Stimulated activated CD8-positive, alpha-beta memory T cell treated with anti-CD3 and anti-CD28 coated beads, Interleukin-15, amount 100 ng/mL, for 1 hour (primary cell): ENCODE results near the gene ELL3.
A peak's percentile ranks its signal among the peaks of the same experiment; 100 is the strongest.
"Not testable (repeated sequence)": the region's sequence is repeated elsewhere in the genome, so short reads cannot be mapped to it uniquely, and the experiment has no call there.

ENCODE experiments used
- DNase-seq: peaks from one replicate; pipeline ENCODE4 v3.0.0-alpha.2; 2020; ENCODE audit warnings: low read depth

ELL3 gene, protein sequence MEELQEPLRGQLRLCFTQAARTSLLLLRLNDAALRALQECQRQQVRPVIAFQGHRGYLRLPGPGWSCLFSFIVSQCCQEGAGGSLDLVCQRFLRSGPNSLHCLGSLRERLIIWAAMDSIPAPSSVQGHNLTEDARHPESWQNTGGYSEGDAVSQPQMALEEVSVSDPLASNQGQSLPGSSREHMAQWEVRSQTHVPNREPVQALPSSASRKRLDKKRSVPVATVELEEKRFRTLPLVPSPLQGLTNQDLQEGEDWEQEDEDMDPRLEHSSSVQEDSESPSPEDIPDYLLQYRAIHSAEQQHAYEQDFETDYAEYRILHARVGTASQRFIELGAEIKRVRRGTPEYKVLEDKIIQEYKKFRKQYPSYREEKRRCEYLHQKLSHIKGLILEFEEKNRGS

DNA sequence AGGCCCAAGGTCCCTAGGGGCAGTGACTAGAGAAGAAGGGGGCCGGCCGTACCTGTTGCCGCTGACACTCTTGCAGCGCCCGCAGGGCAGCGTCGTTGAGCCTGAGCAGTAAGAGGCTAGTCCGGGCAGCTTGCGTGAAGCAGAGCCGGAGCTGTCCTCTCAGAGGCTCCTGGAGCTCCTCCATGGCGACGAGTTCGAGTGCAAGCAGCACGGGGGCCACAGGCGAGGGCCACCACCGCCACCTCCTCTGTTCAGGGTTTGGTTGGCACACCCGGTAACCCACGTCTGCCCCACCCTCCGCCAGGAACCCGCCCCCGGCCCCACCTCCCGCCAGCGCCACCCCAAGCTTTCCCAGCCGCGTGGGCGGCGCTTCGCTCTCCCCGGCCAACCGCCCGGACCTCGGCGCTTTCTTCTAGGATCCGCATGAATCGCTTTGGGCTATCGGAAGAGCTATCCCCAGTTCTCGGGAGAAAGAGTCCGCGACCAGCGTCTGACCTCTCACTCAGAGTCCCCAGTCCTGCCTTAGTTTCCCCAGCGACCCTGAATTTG, at the start of gene ELL3:
Gene ELL3 (minus strand): TSS at position 249 of the 549 bp plus-strand sequence. CDS start 65 bp downstream, at position 184.
- DNase-seq: peak; percentile 57

DNA sequence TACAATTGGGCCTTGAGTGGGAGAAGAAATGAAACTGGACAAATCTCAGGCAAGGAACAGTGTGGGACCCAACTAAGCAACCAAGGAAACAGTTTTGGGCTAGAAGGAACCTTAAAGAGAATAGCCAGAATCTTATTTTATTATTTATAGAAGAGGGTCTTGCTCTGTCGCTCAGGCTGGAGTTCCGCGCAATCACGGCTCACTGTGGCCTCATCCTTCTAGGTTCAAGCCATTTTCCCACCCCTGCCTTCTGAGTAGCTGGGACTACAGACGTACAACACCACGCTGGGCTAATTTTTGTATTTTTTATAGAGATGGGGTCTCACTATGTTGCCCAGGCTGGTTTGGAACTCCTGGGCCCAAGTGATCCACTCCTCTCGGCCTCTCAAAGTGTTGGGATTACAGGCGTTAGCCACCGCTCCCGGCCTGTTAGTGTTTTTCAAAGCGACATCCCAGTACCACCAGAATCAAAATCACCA, 49.3 kb upstream of the ELL3 start:
- no peak for DNase-seq

DNA sequence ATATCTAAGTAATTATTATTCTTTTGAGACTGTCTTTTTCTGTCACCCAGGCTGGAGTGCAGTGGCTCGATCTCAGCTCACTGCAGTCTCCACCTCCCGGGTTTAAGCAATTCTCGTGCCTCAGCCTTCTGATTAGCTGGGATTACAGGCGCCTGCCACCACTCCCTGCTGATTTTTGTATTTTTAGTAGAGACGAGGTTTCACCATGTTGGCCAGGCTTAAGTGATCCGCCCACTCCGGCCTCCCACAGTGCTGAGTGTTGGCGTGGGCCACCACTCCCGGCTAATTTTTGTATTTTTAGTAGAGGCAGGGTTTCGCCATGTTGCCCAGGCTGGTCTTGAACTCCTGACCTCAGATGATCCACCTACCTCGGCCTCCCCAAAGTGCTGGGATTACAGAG, 48.5 kb upstream of the ELL3 start:
- not testable (repeated sequence) for DNase-seq

DNA sequence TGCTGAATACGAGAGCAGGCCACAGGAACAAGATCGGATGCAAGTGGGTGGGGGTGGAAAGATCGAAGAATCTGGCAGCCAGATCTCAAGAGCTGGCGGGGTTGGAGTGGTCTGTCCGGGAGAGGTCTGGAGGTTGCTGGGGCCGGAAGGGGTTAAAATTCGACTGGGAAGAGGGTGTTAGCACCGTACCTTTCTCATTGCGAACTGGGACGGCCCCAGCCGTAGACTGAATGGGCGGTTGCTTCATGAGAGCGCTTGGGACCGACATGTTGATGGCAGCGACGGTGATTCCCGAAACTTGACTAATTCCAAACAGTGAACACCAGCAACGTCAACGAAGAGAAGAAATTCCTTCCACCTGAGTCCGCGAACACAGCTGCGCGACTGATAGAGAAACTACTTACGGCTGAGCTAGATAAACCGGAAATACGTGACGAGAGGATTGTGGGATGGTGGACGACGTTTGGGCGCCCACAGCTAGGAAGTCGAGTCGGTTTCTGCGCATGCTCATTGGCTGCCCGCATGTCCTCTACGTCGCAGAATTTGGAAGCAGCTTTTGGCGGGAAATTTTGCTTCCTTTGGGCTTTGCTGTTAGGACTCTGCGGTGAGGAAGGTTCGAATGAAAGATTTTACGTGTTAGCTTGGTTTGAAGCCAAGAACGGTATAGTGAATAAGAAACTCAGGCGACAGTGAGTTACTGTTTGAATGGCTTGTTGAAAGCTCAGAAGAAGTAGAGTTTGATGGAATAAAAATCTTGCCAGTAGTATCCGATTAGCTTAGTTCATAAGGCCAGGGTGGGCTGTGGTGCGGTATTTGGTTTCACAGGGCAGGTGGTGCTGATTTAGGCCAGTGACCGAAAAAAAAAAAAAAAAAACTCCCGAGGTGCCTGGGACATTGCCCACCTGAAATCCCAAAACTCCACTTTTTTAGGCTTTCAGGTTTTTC, 47.8 kb upstream of the ELL3 start, which contains the start of gene MFAP1:
Gene MFAP1 (minus strand): TSS at position 389 of the 945 bp plus-strand sequence. CDS start 121 bp downstream, at position 268.
- DNase-seq: peak; percentile 80

DNA sequence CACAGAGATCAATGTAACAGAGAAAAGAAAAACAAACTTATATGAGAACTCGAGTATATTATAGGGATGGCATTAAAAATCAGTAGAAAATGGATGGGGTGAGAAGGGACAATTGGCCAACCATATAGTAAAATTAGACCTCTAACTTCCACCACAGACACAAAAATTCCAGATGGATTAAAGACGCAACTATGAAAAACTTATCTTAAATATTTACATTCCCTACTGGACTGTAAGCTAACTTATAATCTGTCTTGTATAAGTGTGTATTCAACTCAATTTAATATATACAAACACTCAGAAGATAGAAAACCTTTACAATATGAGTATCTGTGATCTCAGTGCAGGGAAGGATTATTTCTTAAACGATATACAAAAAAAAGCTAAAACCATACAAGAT, 44.7 kb upstream of the ELL3 start:
- DNase-seq: no peak

DNA sequence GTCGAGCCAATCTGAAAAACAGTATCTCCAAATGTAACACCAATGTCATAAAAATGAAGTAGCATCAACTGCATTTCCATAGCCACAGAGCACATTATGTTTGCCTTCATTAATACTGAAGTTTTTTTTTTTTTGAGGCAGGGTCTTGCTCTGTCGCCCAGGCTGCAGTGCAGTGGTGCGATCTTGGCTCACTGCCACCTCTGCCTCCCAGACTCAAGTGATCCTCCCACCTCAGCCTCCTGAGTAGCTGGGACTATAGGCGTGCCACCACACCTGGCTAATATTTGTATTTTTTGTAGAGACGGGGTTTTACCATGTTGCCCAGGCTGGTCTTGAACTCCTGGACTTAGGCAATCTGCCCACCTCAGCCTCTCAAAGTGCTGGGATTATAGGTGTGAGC, 38.3 kb upstream of the ELL3 start:
- not testable (repeated sequence) for DNase-seq

DNA sequence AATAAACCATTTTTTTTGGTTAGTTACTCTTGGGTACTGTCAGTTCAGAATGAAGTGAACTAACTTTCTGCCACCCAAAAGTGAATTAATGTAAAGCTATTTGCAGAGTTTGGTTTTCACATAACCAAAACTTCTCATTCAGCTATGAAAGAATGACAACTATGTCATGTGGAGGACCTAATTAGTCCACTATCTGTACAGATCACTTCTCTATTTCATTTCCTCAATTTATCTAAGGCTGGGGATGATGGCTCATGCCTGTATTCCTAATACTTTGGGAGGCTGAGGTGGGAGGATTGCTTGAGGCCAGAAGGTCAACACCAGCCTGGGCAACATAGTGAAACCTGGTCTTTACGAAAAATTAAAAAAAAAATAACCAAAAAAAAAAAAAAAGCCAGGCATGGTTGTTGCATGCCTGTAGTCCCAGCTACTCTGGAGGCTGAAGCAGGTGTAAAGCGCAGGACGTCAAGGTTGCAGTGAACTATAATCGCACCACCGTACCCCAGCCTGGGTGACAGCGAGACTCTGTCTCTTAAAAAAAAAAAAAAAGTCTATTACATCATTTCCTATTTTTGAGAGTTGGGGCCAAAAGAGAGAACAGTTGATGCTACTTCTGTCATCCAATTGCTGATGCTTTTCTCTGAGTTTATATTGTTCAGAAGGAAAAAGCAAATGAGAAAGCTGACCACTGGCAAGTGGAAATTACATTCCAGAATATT, 32.4 kb upstream of the ELL3 start:
- no peak for DNase-seq

DNA sequence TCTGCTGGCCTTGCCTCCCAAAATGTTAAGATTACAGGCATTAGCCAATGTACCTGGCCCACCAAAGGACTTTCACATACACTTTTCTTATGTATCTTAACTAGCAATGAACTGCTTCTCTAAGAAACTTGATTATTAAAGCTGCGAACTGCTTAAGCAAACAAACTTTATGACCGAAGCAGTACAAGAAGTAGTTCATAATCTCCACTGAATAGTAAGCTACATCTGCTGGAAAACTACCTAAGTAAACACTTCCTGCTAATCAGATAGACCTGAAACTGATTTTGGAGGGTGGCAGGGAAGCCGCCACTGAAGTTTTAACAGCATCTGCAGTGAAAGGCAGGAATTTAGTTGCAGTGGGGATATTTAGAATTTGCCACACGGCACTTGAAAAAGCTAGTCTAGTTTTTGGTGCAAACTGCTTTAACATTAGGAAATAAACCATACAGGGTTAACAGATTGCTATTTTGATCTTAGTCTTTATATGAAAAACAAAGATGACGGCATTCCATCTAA, 31.7 kb upstream of the ELL3 start:
- DNase-seq: no peak

DNA sequence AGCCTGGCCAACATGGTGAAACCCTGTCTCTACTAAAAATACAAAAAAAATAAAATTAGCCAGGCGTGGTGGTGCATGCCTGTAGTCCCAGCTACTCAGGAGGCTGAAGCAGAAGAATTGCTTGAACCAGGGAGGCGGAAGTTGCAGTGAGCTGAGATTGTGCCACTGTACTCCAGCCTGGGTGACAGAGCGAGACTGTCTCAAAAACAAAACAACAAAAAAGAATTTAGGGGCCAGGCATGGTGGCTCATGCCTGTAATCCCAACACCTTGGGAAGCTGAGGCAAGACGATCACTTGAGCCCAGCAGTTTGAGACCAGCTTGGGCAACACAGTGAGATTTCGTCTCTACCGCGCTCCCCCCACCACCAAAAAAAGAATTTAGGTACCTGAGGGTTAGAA, 25.9 kb upstream of the ELL3 start:
- DNase-seq: not testable (repeated sequence)

DNA sequence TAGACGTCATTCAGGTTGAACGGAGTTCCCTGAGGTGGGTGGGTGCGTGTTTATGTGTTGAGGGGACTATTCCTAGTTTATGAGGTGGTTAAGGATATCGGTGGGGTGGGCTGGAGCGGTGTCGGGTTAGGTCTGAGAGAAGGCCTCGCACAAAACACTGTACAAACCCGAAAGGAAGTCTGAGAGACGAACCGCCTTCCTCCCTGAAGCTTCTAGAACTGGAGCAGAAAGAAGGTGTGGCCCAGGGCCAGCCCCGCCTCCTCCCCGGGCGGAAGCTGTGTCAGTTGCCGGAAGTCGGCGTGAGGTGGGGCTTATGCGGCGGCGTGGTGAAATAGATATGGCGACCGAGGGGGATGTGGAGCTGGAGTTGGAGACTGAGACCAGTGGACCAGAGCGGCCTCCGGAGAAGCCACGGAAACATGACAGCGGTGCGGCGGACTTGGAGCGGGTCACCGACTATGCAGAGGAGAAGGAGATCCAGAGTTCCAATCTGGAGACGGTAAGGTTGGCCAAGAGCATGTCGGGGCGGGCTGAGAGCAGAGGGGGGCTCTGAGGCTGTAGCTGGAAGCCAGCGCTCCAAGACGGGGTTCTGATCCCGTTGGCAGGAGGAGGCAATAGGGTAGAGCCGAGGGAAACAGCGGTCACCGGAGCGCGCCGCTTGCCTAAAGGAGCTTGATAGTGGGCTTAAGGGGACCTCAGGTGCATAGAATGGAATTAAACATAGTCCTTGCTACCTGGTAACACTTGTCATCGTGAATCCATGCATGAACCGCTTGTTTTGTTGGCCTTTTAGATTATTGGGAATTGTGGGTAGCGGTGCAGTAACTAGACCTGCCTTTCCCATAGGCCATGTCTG, 23.7 kb upstream of the ELL3 start, which contains the start of gene HYPK:
Gene HYPK (plus strand): TSS at position 314 of the 856 bp plus-strand sequence. CDS start 24 bp downstream, at position 338.
- peak; percentile 89 for DNase-seq

DNA sequence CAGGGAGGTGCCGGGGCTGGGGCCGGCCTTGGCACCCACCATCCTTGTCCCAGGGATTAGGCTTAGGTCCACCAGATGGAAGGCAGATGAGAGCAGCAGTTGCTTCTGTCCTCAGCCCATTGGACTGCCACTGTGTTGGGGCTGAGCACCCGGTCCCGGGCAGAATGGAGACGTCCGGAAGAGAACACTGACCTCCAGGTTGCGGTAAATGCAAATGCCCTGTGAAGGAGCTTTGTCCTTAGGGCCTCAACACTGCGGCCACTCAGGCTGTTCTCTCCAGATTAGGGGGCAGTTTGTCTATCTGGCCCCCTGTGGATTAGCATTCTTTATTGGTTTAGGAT, 23.1 kb upstream of the ELL3 start, which contains the start of gene SERINC4:
Gene SERINC4 (minus strand): TSS at position 276 of the 341 bp plus-strand sequence. CDS start 234 bp downstream, at position 42.
- DNase-seq: no peak

DNA sequence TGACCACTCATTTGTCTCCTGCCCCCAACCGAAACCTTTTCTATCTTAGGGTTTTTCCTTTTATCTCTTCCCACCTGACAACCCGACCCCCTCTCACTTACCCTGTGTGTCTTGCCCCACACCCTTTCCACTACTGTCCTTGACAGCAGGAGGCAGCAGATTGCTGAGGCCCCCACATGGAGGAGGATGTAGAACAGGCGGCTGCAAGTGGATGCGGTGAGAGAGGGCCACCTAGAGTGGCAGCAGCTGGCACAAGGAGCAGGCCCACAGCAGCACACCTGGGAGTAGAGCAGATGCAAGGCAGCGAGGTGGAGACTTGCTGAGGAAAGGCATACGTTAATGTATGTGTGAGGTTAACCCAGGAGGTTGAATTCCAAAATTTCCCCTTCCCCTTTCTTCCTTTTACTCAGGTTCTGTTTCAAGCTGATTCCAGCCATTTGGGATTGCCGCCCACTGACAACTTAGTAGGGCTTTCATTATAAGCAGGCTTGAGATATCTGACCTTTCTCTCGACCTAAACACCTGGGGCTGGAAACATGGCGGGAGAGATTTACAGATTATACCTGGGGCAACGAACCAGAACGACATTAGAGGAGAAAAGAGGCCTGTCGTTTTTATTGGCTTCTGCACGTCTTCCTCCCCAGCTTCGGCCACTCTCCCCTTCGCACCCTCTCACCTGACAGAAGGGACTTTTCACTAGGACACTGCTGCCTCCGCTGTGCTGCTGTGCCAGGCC, 22.6 kb upstream of the ELL3 start:
- DNase-seq: no peak

DNA sequence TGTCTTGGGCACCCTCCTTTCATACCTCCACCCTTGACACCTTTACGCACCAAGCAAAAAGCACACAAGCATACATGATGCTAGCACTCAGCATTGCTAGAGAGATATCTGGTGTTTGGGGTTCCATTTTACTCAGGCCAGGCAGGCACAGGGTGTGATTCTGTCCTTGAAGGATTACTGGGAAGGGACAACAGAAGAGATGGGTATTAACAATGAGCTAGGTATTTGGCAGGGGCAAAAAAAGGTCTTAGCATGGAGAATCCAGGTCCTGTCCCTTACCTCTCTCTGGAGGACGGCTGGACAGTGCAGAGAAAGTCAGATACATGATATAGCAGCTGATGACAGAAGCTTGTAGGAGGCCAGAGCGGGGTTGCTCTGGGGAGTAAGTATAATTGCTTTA, 19.8 kb upstream of the ELL3 start:
- DNase-seq: no peak

DNA sequence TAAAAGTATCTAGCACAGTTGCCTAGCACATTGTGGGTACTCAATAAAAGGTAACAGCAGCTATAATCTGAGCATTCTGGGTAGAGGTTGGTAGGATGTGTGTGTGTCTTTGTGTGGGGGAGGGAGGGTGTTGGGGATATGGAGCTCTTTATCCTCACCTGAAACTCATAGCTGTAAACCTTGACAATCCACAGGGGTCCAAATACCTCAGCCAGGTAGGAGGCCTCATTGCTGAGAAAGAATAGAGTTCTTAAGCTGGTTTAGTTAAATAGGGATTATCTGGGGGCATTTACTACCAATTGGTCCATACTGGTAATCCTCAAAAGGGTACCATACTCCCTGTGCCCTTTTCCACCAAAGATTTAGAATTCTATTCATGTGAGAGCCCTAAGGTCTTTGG, 19.2 kb upstream of the ELL3 start:
- no peak for DNase-seq

DNA sequence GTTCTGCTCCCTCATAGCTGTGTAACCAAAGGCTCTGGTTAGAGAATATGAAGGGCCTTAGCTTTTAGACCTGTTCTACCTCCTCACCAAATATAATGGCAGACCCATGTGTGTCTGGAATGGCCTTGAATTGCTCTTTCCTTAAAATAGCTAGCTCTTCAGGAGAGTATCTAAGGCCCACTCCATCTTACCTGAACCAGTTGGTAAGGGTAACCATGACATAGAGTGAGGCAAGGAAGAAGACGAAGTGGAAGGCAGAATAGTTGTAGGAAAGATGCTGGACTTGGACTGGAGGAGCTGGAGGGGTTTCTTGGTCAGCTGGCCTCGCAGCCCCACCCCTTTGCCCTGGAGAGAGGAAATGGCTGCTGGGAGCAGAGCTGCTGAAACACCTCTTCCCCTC, 18.4 kb upstream of the ELL3 start:
- no peak for DNase-seq

DNA sequence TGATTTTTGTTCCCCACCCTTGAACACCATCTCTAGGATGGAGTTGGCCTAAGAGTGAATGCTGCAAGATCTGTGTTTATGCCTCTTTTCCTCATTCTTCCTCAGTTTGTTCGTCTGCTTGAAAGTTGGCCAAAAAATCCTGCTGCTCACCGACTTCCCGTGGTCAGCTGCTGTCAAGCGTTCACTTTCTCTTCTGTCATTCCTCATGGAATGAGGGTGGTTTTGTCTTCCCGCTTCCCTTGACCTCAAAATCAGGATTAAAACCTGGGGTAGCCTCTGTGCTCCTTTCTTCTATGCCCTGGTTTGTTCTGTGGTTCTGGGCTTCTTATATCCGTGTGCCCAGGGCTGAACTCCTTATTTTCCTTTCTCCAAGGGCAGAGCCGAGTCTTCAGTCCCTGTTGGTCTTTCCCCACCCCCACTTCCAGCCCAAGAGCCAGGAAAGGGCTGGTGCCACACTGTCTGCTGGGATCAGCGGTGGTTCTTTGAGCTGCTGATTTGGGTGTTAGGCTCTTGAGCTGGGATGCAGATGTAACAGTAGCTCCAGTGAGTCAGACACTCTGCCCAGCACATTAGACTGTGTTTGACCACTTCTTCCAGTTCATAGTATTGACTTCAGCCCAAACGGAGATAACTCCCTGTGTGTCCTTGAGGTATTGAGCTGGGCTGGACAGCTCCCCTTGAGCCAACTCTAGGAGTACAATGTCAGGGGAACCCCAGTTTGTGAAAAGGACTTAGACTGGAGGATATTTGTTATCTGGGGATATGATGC, 17.7 kb upstream of the ELL3 start:
- DNase-seq: no peak

DNA sequence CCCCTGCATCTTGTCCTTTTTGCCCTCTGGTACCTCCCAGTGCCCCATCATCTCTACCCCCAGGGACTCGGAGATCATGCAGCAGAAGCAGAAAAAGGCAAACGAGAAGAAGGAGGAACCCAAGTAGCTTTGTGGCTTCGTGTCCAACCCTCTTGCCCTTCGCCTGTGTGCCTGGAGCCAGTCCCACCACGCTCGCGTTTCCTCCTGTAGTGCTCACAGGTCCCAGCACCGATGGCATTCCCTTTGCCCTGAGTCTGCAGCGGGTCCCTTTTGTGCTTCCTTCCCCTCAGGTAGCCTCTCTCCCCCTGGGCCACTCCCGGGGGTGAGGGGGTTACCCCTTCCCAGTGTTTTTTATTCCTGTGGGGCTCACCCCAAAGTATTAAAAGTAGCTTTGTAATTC, 16.9 kb upstream of the ELL3 start:
- DNase-seq: no peak

DNA sequence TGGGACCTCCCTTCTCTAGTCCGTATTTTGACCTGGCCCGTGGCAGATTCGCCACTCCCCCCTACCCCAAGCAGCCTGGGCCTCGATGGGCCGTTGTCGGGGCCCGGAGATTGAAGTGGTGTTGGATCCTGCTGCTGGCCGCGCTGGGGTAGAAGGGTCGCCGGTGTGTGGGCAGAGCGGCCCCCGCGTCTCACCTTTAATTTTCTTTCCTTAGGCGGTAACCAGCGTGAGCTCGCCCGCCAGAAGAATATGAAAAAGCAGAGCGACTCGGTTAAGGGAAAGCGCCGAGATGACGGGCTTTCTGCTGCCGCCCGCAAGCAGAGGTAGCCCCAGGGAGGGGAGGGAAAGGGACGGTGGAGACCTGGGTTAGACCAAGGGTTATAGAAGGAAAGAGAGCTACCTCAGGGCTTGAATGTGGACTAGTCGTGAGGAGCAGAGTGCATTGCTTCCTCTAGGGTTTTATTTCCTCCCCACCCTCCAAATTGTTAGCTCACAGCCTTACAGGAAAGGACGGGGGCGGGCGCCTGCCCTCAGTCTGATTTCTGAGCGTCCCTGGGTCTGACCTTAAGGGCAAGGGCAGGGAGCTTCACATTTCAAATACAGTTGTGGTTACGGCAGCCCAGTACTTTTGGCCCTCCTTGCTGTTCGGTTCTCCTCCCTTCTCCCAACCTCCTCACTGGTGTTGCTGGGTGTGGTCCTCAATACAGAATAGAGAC, 16.2 kb upstream of the ELL3 start:
- no peak for DNase-seq
